HepG2 (cell line): ENCODE data around the gene GDE1. TPM values are rescaled to one million over a fixed set of nuclear protein-coding genes. Genes with fewer than 3 reads are reported as not detected.
A peak's percentile ranks its signal among the peaks of the same experiment; 100 is the strongest.

ENCODE experiments used
- ARNT2 ChIP-seq: sonication (generic); formaldehyde crosslinking; IDR thresholded peaks from 2 replicates; pipeline ENCODE4 v1.8.0; 2022; ENCODE audit warnings: mild to moderate bottlenecking, low read depth, missing genetic modification reagents, moderate library complexity
- CHD4 ChIP-seq: fragments of 200-600 bp; sonication (generic); IDR thresholded peaks from 2 replicates; pipeline ENCODE4 v1.7.0; 2017; ENCODE audit warnings: mild to moderate bottlenecking, low read length, borderline replicate concordance
- ETV5 ChIP-seq: IDR thresholded peaks from 2 replicates; pipeline ENCODE4 v1.6.1; 2018; ENCODE audit warnings: missing biosample characterization, missing genetic modification reagents, inconsistent platforms, borderline replicate concordance
- FOSL1 ChIP-seq: sonication (generic); formaldehyde crosslinking; IDR thresholded peaks from 2 replicates; pipeline ENCODE4 v1.9.0; 2021; ENCODE audit warnings: missing genetic modification reagents, borderline replicate concordance
- GATA4 ChIP-seq: sonication (generic); IDR thresholded peaks from 2 replicates; pipeline ENCODE4 v1.6.1; 2016; ENCODE audit warnings: antibody characterized with exemption, low read depth, borderline replicate concordance
- HDAC1 ChIP-seq: sonication (generic); formaldehyde crosslinking; IDR thresholded peaks from 2 replicates; pipeline ENCODE4 v1.5.1; 2020; ENCODE audit warnings: mild to moderate bottlenecking, missing genetic modification reagents
- KLF13 ChIP-seq: sonication (generic); formaldehyde crosslinking; IDR thresholded peaks from 2 replicates; pipeline ENCODE4 v1.4.0; 2020; ENCODE audit warnings: mild to moderate bottlenecking, missing genetic modification reagents
- MXI1 ChIP-seq: IDR thresholded peaks from 3 replicates; pipeline ENCODE4 v1.6.1; 2012; ENCODE audit warnings: low read depth, low read length, inconsistent platforms, borderline replicate concordance
- NFKB2 ChIP-seq: sonication (generic); formaldehyde crosslinking; IDR thresholded peaks from 2 replicates; pipeline ENCODE4 v1.4.0; 2020; ENCODE audit warnings: missing genetic modification reagents, borderline replicate concordance
- POLR2AphosphoS5 ChIP-seq: IDR thresholded peaks from 2 replicates; pipeline ENCODE4 v1.6.1; 2012; ENCODE audit warnings: low read depth, low read length
- SALL2 ChIP-seq: sonication (generic); formaldehyde crosslinking; IDR thresholded peaks from 2 replicates; pipeline ENCODE4 v1.8.1; 2023; ENCODE audit warnings: mild to moderate bottlenecking, missing genetic modification reagents, inconsistent platforms
- SCMH1 ChIP-seq: sonication (generic); formaldehyde crosslinking; IDR thresholded peaks from 2 replicates; pipeline ENCODE4 v1.9.0; 2021; ENCODE audit warnings: missing genetic modification reagents, mild to moderate bottlenecking, borderline replicate concordance
- SMC3 ChIP-seq: IDR thresholded peaks from 2 replicates; pipeline ENCODE4 v1.6.1; 2011; ENCODE audit warnings: low read length, improper control_type of control experiment
- TGIF2 ChIP-seq: IDR thresholded peaks from 2 replicates; pipeline ENCODE4 v1.6.1; 2016; ENCODE audit warnings: control low read depth, missing compliant biosample characterization
- TOPORS ChIP-seq: sonication (generic); formaldehyde crosslinking; IDR thresholded peaks from 2 replicates; pipeline ENCODE4 v1.8.0; 2023; ENCODE audit warnings: mild to moderate bottlenecking, missing genetic modification reagents
- ZBTB7A ChIP-seq: sonication (generic); formaldehyde crosslinking; IDR thresholded peaks from 2 replicates; pipeline ENCODE4 v1.8.0; 2022; ENCODE audit warnings: mild to moderate bottlenecking, missing genetic modification reagents
- ZNF10 ChIP-seq: sonication (generic); formaldehyde crosslinking; IDR thresholded peaks from 2 replicates; pipeline ENCODE4 v1.4.0; 2020; ENCODE audit warnings: mild to moderate bottlenecking, low read depth, missing genetic modification reagents, borderline replicate concordance
- ZNF282 ChIP-seq: fragments of 450-650 bp; IDR thresholded peaks from 2 replicates; pipeline ENCODE4 v1.6.1; 2018; ENCODE audit not compliant: partially characterized antibody
- ZNF768 ChIP-seq: sonication (generic); formaldehyde crosslinking; IDR thresholded peaks from 2 replicates; pipeline ENCODE4 v1.4.0; 2020; ENCODE audit warnings: missing genetic modification reagents
- ZNF788 ChIP-seq: sonication (generic); formaldehyde crosslinking; IDR thresholded peaks from 2 replicates; pipeline ENCODE4 v1.5.0; 2020; ENCODE audit warnings: mild to moderate bottlenecking, missing genetic modification reagents, borderline replicate concordance
- ZSCAN29 ChIP-seq: sonication (generic); formaldehyde crosslinking; conservative IDR thresholded peaks from 2 replicates; pipeline ENCODE4 v1.4.0; 2020; ENCODE audit warnings: mild to moderate bottlenecking, missing genetic modification reagents
- polyA plus RNA-seq, 8 experiments: library from polyadenylated mRNA; depleted of rRNA in 3 of 8; stranded (reverse) in 7 of 8; unstranded in 1 of 8; fragments of >200 nt; fragmentation: Illumina TruSeq in 4 of 8; extraction: Trizol in 4 of 8; gene quantifications; 2 replicates each; pipeline versions ENCODE4 v1.2.1 to v1.2.3, GENCODE V29; 2011 to 2016; ENCODE audit warnings: low read depth in 4 of 8, missing spikeins in 1 of 8, mixed read lengths in 1 of 8; ENCODE audit not compliant: insufficient read depth in 1 of 8
- total RNA-seq, 5 experiments: library from RNA; depleted of rRNA; stranded (reverse); fragments of >200 nt; fragmentation: Illumina TruSeq; extraction: Trizol; gene quantifications; 2 replicates each; pipeline ENCODE4 v1.2.3, GENCODE V29; 2016; ENCODE audit warnings: low read depth in 1 of 5
- TF ChIP-seq, protein P1 (sequence below): sonication (generic); formaldehyde crosslinking; IDR thresholded peaks from 2 replicates; pipeline ENCODE4 v1.9.0; 2021; ENCODE audit warnings: missing genetic modification reagents, borderline replicate concordance
- TF ChIP-seq, protein P2 (sequence below): sonication (generic); formaldehyde crosslinking; IDR thresholded peaks from 2 replicates; pipeline ENCODE4 v1.4.0; 2020; ENCODE audit warnings: missing genetic modification reagents, borderline replicate concordance

The GDE1 gene
- total and polyA plus RNA-seq, 2 of the 13 experiments (the other 11 are each of a cell fraction or from before 2014, with no cell fraction given) = 35.9 to 59.0 TPM

DNA sequence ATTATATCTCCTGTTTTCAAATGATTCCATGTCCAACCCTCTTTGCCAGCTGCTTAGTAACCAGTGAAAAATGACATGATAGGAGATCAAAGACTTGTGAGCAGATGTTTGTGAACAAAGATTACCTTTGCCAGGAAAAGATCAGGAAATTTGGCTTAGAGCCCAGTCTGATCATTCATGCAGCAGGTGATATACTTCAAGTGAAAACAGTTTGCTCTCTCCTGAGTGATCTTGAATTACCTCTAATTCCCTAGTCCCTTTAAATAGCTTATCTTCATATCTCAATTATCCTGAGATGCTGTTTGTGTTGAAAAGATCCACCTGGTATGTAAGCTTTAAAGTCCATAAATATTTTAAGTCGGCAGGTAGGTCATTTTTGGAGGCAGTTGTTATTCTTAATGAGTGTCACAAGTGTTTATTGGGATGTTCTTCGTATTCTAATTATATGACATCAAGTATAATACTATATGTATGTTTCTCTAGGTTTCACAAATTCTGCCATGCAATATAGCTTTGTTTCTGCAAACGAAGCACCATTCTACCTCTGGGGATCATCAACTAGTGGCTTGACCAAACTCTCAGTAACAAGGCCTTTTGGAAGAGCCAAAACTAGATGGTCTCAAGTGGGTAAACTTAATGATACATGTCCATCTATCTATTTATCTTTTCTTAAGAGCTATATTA, 20.4 kb upstream of the GDE1 start (continued):
- no peak for TF ChIP-seq POLR2AphosphoS5
- TF ChIP-seq ETV5 (CRISPR knock-in tag) = peak; percentile 80; the same call in 1 of the 2 replicates
- no peak for TF ChIP-seq TOPORS (CRISPR knock-in tag)
- TF ChIP-seq ZNF10 = no peak
- TF ChIP-seq, protein P1, sequence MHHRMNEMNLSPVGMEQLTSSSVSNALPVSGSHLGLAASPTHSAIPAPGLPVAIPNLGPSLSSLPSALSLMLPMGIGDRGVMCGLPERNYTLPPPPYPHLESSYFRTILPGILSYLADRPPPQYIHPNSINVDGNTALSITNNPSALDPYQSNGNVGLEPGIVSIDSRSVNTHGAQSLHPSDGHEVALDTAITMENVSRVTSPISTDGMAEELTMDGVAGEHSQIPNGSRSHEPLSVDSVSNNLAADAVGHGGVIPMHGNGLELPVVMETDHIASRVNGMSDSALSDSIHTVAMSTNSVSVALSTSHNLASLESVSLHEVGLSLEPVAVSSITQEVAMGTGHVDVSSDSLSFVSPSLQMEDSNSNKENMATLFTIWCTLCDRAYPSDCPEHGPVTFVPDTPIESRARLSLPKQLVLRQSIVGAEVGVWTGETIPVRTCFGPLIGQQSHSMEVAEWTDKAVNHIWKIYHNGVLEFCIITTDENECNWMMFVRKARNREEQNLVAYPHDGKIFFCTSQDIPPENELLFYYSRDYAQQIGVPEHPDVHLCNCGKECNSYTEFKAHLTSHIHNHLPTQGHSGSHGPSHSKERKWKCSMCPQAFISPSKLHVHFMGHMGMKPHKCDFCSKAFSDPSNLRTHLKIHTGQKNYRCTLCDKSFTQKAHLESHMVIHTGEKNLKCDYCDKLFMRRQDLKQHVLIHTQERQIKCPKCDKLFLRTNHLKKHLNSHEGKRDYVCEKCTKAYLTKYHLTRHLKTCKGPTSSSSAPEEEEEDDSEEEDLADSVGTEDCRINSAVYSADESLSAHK (CRISPR knock-in tag) = no peak
- TF ChIP-seq ARNT2 (CRISPR knock-in tag) = no peak
- no peak for TF ChIP-seq ZNF768 (CRISPR knock-in tag)
- peak; percentile 69; the same call in 1 of the 2 replicates for TF ChIP-seq ZSCAN29 (CRISPR knock-in tag)
- no peak for TF ChIP-seq SALL2 (CRISPR knock-in tag)
- no peak for TF ChIP-seq KLF13 (CRISPR knock-in tag)
- no peak for TF ChIP-seq ZNF282
- peak; percentile 64; the same call in 1 of the 3 replicates for TF ChIP-seq MXI1
- peak; percentile 66; the same call in 1 of the 2 replicates for TF ChIP-seq FOSL1
- TF ChIP-seq SCMH1 = no peak
- peak; percentile 79 for TF ChIP-seq HDAC1 (CRISPR knock-in tag)
- no peak for TF ChIP-seq SMC3
- TF ChIP-seq CHD4 = peak; percentile 42; the same call in 1 of the 2 replicates
- no peak for TF ChIP-seq ZBTB7A (CRISPR knock-in tag)
- no peak for TF ChIP-seq NFKB2 (CRISPR knock-in tag)
- peak; percentile 86; the same call in 1 of the 2 replicates for TF ChIP-seq TGIF2 (CRISPR knock-in tag)
- no peak; the same call in 1 of the 2 replicates for TF ChIP-seq ZNF788 (CRISPR knock-in tag)
- peak; percentile 93 for TF ChIP-seq GATA4
- TF ChIP-seq, protein P2, sequence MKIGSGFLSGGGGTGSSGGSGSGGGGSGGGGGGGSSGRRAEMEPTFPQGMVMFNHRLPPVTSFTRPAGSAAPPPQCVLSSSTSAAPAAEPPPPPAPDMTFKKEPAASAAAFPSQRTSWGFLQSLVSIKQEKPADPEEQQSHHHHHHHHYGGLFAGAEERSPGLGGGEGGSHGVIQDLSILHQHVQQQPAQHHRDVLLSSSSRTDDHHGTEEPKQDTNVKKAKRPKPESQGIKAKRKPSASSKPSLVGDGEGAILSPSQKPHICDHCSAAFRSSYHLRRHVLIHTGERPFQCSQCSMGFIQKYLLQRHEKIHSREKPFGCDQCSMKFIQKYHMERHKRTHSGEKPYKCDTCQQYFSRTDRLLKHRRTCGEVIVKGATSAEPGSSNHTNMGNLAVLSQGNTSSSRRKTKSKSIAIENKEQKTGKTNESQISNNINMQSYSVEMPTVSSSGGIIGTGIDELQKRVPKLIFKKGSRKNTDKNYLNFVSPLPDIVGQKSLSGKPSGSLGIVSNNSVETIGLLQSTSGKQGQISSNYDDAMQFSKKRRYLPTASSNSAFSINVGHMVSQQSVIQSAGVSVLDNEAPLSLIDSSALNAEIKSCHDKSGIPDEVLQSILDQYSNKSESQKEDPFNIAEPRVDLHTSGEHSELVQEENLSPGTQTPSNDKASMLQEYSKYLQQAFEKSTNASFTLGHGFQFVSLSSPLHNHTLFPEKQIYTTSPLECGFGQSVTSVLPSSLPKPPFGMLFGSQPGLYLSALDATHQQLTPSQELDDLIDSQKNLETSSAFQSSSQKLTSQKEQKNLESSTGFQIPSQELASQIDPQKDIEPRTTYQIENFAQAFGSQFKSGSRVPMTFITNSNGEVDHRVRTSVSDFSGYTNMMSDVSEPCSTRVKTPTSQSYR (CRISPR knock-in tag) = peak; percentile 26; the same call in 1 of the 2 replicates
